HFFc6 (cell line): ENCODE results near the gene PNPLA6. TPM values are rescaled to one million over a fixed set of nuclear protein-coding genes. Genes with fewer than 3 reads are reported as not detected.

Experiments
- DNase-seq: peaks from one replicate; pipeline ENCODE4 v3.0.0-alpha.2; 2018
- H3K27ac Mint-ChIP-seq: 2 replicates; pipeline ENCODE4 v1.8.0; 2020; ENCODE audit warnings: mild to moderate bottlenecking, mixed read lengths
- H3K27me3 Mint-ChIP-seq: 2 replicates; pipeline ENCODE4 v1.8.0; 2021; ENCODE audit warnings: mild to moderate bottlenecking, moderate library complexity, mixed read lengths; ENCODE audit not compliant: insufficient read depth
- H3K36me3 Mint-ChIP-seq: 2 replicates; pipeline ENCODE4 v1.8.0; 2021; ENCODE audit warnings: low read depth, mixed read lengths
- H3K4me1 Mint-ChIP-seq: 2 replicates; pipeline ENCODE4 v1.8.0; 2020; ENCODE audit warnings: low read depth, mixed read lengths
- H3K4me3 Mint-ChIP-seq: 2 replicates; pipeline ENCODE4 v1.8.0; 2020; ENCODE audit warnings: mild to moderate bottlenecking, moderate library complexity, mixed read lengths
- H3K9me3 Mint-ChIP-seq: 2 replicates; pipeline ENCODE4 v1.8.0; 2020; ENCODE audit warnings: mild to moderate bottlenecking, mixed read lengths
- total RNA-seq, 6 experiments: library from RNA; stranded (reverse); fragmentation: NEBNext Ultra II Directional; extraction: Animal tissue kit (Norgen Biotek cat#: 25700); gene quantifications; 2 replicates in 1 of 6; 3 replicates in 5 of 6; pipeline ENCODE4 v1.2.3, GENCODE V29; 2021
- TF ChIP-seq, protein P1 (sequence below): fragments of 200-600 bp; sonication (generic); IDR thresholded peaks from 2 replicates; pipeline ENCODE4 v1.5.0; 2021; ENCODE audit warnings: antibody characterized with exemption, mild to moderate bottlenecking

Gene PNPLA6
- total RNA-seq, 6 experiments from 2014 or later = 123 to 157 (median 138) TPM

- H3K27me3 Mint-ChIP-seq = peaks cover 14% of the 10 kb centered on the region
- H3K4me1 Mint-ChIP-seq = no peaks in the 10 kb centered on the region
Measured at GRCh38 chr19:7578127-7578526, 42.6 kb downstream of the PNPLA6 start.

DNA sequence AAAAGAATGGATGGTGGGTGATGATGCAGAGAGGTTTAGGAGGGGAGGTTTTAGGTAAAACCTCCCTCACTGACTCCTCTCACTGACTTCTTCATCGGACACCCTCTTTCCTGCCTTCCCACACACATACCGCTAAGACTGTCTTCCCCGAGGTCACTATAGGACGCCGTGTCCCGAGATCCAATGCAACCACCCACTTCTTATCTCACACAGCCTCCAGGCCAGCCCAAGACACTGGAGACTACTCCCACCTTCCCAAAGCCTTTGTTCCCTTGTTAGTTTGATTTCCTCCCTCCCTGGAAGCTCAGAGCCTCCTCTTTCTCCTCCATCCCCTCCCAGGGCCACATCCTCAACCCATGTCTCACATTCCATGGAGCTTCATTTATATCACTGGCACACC, 43.7 kb downstream of the PNPLA6 start:
- Mint-ChIP-seq H3K27ac (no peak overlapping the region), H3K9me3 (no peaks in the 10 kb centered on the region), H3K4me1 (no peaks in the 10 kb centered on the region), H3K27me3 (peaks cover 16% of the 10 kb centered on the region), H3K4me3 (no peak overlapping the region), H3K36me3 (no peaks in the 10 kb centered on the region)
- TF ChIP-seq, protein P1, sequence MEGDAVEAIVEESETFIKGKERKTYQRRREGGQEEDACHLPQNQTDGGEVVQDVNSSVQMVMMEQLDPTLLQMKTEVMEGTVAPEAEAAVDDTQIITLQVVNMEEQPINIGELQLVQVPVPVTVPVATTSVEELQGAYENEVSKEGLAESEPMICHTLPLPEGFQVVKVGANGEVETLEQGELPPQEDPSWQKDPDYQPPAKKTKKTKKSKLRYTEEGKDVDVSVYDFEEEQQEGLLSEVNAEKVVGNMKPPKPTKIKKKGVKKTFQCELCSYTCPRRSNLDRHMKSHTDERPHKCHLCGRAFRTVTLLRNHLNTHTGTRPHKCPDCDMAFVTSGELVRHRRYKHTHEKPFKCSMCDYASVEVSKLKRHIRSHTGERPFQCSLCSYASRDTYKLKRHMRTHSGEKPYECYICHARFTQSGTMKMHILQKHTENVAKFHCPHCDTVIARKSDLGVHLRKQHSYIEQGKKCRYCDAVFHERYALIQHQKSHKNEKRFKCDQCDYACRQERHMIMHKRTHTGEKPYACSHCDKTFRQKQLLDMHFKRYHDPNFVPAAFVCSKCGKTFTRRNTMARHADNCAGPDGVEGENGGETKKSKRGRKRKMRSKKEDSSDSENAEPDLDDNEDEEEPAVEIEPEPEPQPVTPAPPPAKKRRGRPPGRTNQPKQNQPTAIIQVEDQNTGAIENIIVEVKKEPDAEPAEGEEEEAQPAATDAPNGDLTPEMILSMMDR = no peak
- DNase-seq = no peak

More at GRCh38 chr19:7578127-7578526, 42.6 kb downstream of the PNPLA6 start:
- no peak for DNase-seq
- Mint-ChIP-seq H3K9me3 (no peaks in the 10 kb centered on the region), H3K27ac (no peak overlapping the region), H3K36me3 (no peaks in the 10 kb centered on the region), H3K4me3 (no peak overlapping the region)
- TF ChIP-seq, protein P1 = no peak

- Mint-ChIP-seq H3K36me3 (no peaks in the 10 kb centered on the region), H3K4me3 (no peak overlapping the region), H3K4me1 (no peaks in the 10 kb centered on the region), H3K27me3 (peaks cover 24% of the 10 kb centered on the region), H3K27ac (no peak overlapping the region), H3K9me3 (no peaks in the 10 kb centered on the region)
- TF ChIP-seq, protein P1 = no peak
- DNase-seq = no peak
Measured at GRCh38 chr19:7582446-7582845, 46.9 kb downstream of the PNPLA6 start.

- Mint-ChIP-seq H3K27ac (no peak overlapping the region), H3K36me3 (no peaks in the 10 kb centered on the region), H3K27me3 (peaks cover 18% of the 10 kb centered on the region), H3K9me3 (no peaks in the 10 kb centered on the region), H3K4me3 (no peak overlapping the region), H3K4me1 (no peaks in the 10 kb centered on the region)
- no peak for DNase-seq
- TF ChIP-seq, protein P1 = no peak
Measured at GRCh38 chr19:7589822-7590221, 54.3 kb downstream of the PNPLA6 start.

GRCh38 chr19:7590256-7590655, 54.7 kb downstream of the PNPLA6 start:
- TF ChIP-seq, protein P1 = no peak

More at GRCh38 chr19:7590256-7590655, 54.7 kb downstream of the PNPLA6 start:
- Mint-ChIP-seq H3K9me3 (no peaks in the 10 kb centered on the region), H3K27ac (no peak overlapping the region), H3K27me3 (peaks cover 20% of the 10 kb centered on the region), H3K4me3 (no peak overlapping the region), H3K36me3 (no peaks in the 10 kb centered on the region), H3K4me1 (no peaks in the 10 kb centered on the region)
- no peak for DNase-seq
